Fibroblast of the aortic adventitia (primary cell): ENCODE results near the gene ADD3. TPM values are rescaled to one million over a fixed set of nuclear protein-coding genes. Genes with fewer than 3 reads are reported as not detected.
A peak's percentile ranks its signal among the peaks of the same experiment; 100 is the strongest.

Experiments
- DNase-seq: peaks from one replicate; pipeline ENCODE4 v3.0.0-alpha.2; 2010; ENCODE audit warnings: low read depth
- H3K4me3 ChIP-seq: 2 replicates; pipeline ENCODE4 v1.5.1; 2011; ENCODE audit warnings: low read depth, mild to moderate bottlenecking, control low read depth, low read length, moderate library complexity
- CTCF ChIP-seq: IDR thresholded peaks from 2 replicates; pipeline ENCODE4 v1.5.1; 2011; ENCODE audit warnings: mild to moderate bottlenecking, low read length, control low read depth, inconsistent platforms; ENCODE audit not compliant: insufficient read depth
- total RNA-seq: library from RNA; depleted of rRNA; stranded (reverse); fragments of >200 nt; gene quantifications from 2 replicates; pipeline ENCODE4 v1.2.3, GENCODE V29; 2012; ENCODE audit warnings: low replicate concordance

The ADD3 gene
- total RNA-seq, 1 donor: 524 TPM

GRCh38 chr10:110033701-110034235 is 26.0 kb downstream of the ADD3 start:
- no peak overlapping the region for H3K4me3 ChIP-seq
- DNase-seq: no peak
- no peak for TF ChIP-seq CTCF

- H3K4me3 ChIP-seq: no peak overlapping the region
- TF ChIP-seq CTCF: no peak
- peak; percentile 37 for DNase-seq
Observed at GRCh38 chr10:110034596-110034995, 26.8 kb downstream of the ADD3 start.

GRCh38 chr10:110035070-110035921 is 27.5 kb downstream of the ADD3 start:
- no peak overlapping the region for H3K4me3 ChIP-seq
- no peak for DNase-seq
- no peak for TF ChIP-seq CTCF

GRCh38 chr10:110036640-110037039 is 28.9 kb downstream of the ADD3 start:
- no peak for TF ChIP-seq CTCF
- no peak overlapping the region for H3K4me3 ChIP-seq
- DNase-seq: no peak

- H3K4me3 ChIP-seq: no peak overlapping the region
- DNase-seq: no peak
- no peak for TF ChIP-seq CTCF
Observed at GRCh38 chr10:110039254-110039653, 31.5 kb downstream of the ADD3 start.

- TF ChIP-seq CTCF: no peak
- H3K4me3 ChIP-seq: no peak overlapping the region
- no peak for DNase-seq
Observed at GRCh38 chr10:110040108-110040507, 32.3 kb downstream of the ADD3 start.
